Astrocyte of the spinal cord (primary cell): ENCODE results near the gene RASL11B.
A peak's percentile ranks its signal among the peaks of the same experiment; 100 is the strongest.

Experiments
- DNase-seq: peaks from one replicate; pipeline ENCODE4 v3.0.0; 2011; ENCODE audit warnings: low read depth, low spot score
- H3K4me3 ChIP-seq: 2 replicates; pipeline ENCODE4 v1.5.1; 2011; ENCODE audit warnings: low read depth, mild to moderate bottlenecking, low read length, moderate library complexity
- in situ Hi-C: cut with HindIII; loops from 2 replicates; pipeline ENCODE4 v1.10.0; 2017; ENCODE audit warnings: low sequenced_read_pairs
- TF ChIP-seq, protein P1 (sequence below): IDR thresholded peaks from 2 replicates; pipeline ENCODE4 v1.5.1; 2012; ENCODE audit warnings: low read depth, mild to moderate bottlenecking, low read length, inconsistent platforms

RASL11B gene, protein sequence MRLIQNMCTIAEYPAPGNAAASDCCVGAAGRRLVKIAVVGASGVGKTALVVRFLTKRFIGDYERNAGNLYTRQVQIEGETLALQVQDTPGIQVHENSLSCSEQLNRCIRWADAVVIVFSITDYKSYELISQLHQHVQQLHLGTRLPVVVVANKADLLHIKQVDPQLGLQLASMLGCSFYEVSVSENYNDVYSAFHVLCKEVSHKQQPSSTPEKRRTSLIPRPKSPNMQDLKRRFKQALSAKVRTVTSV

DNA sequence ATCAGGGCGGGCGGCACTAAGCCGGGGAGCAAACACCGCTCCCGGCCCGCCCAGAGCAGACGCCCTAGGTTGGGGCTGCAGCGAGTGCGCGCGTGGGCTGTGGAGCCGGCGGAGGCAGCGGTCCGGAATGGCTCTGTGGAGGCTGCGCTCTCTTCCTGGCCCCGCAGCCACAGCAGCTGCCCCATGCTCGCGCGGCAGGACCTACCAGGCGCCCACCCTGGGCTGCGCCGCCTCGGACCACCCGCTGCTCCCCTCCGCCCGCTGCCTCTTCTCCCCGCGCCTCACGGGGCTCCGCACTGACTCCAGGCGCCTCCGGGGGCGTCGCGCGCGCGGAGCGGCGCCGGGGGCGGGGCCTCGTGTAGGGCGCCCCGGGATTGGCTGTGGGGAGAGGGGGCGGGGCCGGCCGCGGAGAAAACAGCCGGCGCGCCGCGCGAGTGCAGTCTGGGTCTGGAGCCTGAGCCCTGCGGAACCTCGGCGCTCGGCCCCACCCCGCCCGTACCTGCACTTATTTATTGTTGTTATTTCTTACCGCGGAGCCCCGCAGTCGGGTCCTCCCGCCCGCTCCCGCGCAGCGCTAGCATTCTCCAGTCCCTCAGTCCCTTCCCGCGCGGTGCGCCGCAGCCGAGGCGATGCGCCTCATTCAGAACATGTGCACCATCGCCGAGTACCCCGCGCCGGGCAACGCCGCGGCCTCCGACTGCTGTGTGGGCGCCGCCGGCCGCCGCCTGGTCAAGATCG lies at the start of gene RASL11B:
TSS of gene RASL11B (plus strand) at position 439 of the 738 bp plus-strand sequence. CDS start at position 630, 191 bp downstream.
- H3K4me3 ChIP-seq: peak within 1 kb of the TSS; percentile 45
- TF ChIP-seq, protein P1, sequence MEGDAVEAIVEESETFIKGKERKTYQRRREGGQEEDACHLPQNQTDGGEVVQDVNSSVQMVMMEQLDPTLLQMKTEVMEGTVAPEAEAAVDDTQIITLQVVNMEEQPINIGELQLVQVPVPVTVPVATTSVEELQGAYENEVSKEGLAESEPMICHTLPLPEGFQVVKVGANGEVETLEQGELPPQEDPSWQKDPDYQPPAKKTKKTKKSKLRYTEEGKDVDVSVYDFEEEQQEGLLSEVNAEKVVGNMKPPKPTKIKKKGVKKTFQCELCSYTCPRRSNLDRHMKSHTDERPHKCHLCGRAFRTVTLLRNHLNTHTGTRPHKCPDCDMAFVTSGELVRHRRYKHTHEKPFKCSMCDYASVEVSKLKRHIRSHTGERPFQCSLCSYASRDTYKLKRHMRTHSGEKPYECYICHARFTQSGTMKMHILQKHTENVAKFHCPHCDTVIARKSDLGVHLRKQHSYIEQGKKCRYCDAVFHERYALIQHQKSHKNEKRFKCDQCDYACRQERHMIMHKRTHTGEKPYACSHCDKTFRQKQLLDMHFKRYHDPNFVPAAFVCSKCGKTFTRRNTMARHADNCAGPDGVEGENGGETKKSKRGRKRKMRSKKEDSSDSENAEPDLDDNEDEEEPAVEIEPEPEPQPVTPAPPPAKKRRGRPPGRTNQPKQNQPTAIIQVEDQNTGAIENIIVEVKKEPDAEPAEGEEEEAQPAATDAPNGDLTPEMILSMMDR: no peak
- in situ Hi-C loops: no loop called here
- DNase-seq: peak; percentile 61

- in situ Hi-C loops: no loop called here
- no peak for DNase-seq
- no peak overlapping the region for H3K4me3 ChIP-seq
- TF ChIP-seq, protein P1: no peak
Observed at GRCh38 chr4:52813546-52813945, 48.6 kb upstream of the RASL11B start.

- in situ Hi-C loops: no loop called here
- TF ChIP-seq, protein P1: no peak
- no peak overlapping the region for H3K4me3 ChIP-seq
Observed at GRCh38 chr4:52822583-52822971, 39.5 kb upstream of the RASL11B start.

DNA sequence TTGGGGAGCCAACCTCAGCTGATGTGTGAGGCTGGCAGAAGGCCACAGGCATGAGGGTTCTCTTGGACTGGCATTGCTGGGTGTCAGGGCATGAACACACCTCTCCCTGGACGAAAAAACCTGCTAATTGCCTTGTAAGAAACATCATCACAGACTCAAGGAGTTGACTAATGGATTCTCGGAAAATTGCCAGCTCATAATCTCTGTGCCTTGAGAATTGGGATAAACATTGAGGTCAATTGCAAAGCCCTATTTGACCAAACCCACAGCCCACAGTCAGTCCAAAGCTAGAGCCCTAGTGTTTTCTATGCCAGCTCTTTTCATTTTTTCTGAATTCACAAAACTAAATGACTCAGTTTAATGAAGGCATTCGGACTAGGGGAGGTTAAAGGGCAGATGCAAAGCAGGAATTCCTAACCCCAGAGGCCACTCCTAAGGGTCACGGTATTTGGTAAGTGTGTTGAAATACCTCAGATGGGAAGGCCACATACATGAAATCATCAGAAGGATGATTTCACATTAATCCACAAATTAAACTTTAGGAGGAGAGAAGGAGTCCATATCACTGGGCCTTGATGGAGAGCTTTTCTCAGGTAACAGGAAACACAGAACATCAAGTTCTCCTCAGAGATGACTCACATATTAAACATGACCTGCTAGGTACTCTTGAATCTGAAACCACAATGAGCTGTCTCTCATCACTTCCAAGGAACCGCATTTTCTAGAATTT lies 39.0 kb upstream of the RASL11B start:
- H3K4me3 ChIP-seq: no peak overlapping the region
- in situ Hi-C loops: no loop called here
- TF ChIP-seq, protein P1: no peak
- DNase-seq: peak; percentile 67

More at GRCh38 chr4:52822583-52822971, 39.5 kb upstream of the RASL11B start:
- DNase-seq: peak; percentile 58

GRCh38 chr4:52823702-52824092 lies 38.4 kb upstream of the RASL11B start:
- TF ChIP-seq, protein P1: no peak
- no peak for DNase-seq
- in situ Hi-C loops: no loop called here

GRCh38 chr4:52824270-52824602 lies 37.9 kb upstream of the RASL11B start:
- no peak for DNase-seq
- in situ Hi-C loops: no loop called here
- TF ChIP-seq, protein P1: no peak
- H3K4me3 ChIP-seq: no peak overlapping the region

More at GRCh38 chr4:52823702-52824092, 38.4 kb upstream of the RASL11B start:
- no peak overlapping the region for H3K4me3 ChIP-seq
